ENCODE results near the gene B3GLCT.

B3GLCT gene

GRCh38 chr13:31221057-31221456 is 21.3 kb downstream of the B3GLCT start:
- in situ Hi-C loops (cut with MboI; ENCODE audit: low sequenced_read_pairs), result no loop called here

GRCh38 chr13:31223215-31223614 is 23.4 kb downstream of the B3GLCT start:
- in situ Hi-C loops (cut with MboI; ENCODE audit: low sequenced_read_pairs), result no loop called here

GRCh38 chr13:31223640-31224039 is 23.9 kb downstream of the B3GLCT start:
- in situ Hi-C loops (cut with MboI; ENCODE audit: low sequenced_read_pairs), result no loop called here

- in situ Hi-C loops (cut with MboI; ENCODE audit: low sequenced_read_pairs), result no loop called here
These were observed 24.4 kb downstream of the B3GLCT start for GRCh38 chr13:31224174-31224669.

- in situ Hi-C loops (cut with MboI; ENCODE audit: low sequenced_read_pairs), result no loop called here
These were observed 25.3 kb downstream of the B3GLCT start for GRCh38 chr13:31224963-31225559.

- in situ Hi-C loops (cut with MboI; ENCODE audit: low sequenced_read_pairs), result no loop called here
These were observed 26.4 kb downstream of the B3GLCT start for GRCh38 chr13:31225998-31226675.

- in situ Hi-C loops (cut with MboI; ENCODE audit: low sequenced_read_pairs), result no loop called here
These were observed 27.3 kb downstream of the B3GLCT start for GRCh38 chr13:31227063-31227462.

- in situ Hi-C loops (cut with MboI; ENCODE audit: low sequenced_read_pairs), result no loop called here
These were observed 28.1 kb downstream of the B3GLCT start for GRCh38 chr13:31227870-31228269.

GRCh38 chr13:31234729-31235128 is 35.0 kb downstream of the B3GLCT start:
- in situ Hi-C loops (cut with MboI; ENCODE audit: low sequenced_read_pairs), result no loop called here

GRCh38 chr13:31236211-31236786 is 36.5 kb downstream of the B3GLCT start:
- in situ Hi-C loops (cut with MboI; ENCODE audit: low sequenced_read_pairs), result no loop called here

- in situ Hi-C loops (cut with MboI; ENCODE audit: low sequenced_read_pairs), result no loop called here
These were observed 41.1 kb downstream of the B3GLCT start for GRCh38 chr13:31240921-31241320.

- in situ Hi-C loops (cut with MboI; ENCODE audit: low sequenced_read_pairs), result no loop called here
These were observed 42.6 kb downstream of the B3GLCT start for GRCh38 chr13:31242367-31242766.

- in situ Hi-C loops (cut with MboI; ENCODE audit: low sequenced_read_pairs), result no loop called here
These were observed 43.1 kb downstream of the B3GLCT start for GRCh38 chr13:31242916-31243315.

- in situ Hi-C loops (cut with MboI; ENCODE audit: low sequenced_read_pairs), result no loop called here
These were observed 46.0 kb downstream of the B3GLCT start for GRCh38 chr13:31245598-31246373.

GRCh38 chr13:31246918-31247317 is 47.1 kb downstream of the B3GLCT start:
- in situ Hi-C loops (cut with MboI; ENCODE audit: low sequenced_read_pairs), result no loop called here

GRCh38 chr13:31248361-31248760 is 48.6 kb downstream of the B3GLCT start:
- in situ Hi-C loops (cut with MboI; ENCODE audit: low sequenced_read_pairs), result no loop called here

GRCh38 chr13:31248965-31249539 is 49.3 kb downstream of the B3GLCT start:
- in situ Hi-C loops (cut with MboI; ENCODE audit: low sequenced_read_pairs), result no loop called here

GRCh38 chr13:31250435-31250834 is 50.7 kb downstream of the B3GLCT start:
- in situ Hi-C loops (cut with MboI; ENCODE audit: low sequenced_read_pairs), result no loop called here

- in situ Hi-C loops (cut with MboI; ENCODE audit: low sequenced_read_pairs), result no loop called here
These were observed 61.5 kb downstream of the B3GLCT start for GRCh38 chr13:31261241-31261640.

- in situ Hi-C loops (cut with MboI; ENCODE audit: low sequenced_read_pairs), result no loop called here
These were observed 63.6 kb downstream of the B3GLCT start for GRCh38 chr13:31263346-31263745.

GRCh38 chr13:31264151-31264550 is 64.4 kb downstream of the B3GLCT start:
- in situ Hi-C loops (cut with MboI; ENCODE audit: low sequenced_read_pairs), result no loop called here

Data from HL-60/S4 treated with retinoic acid at 250 ng/mL for 4 days and 3 days (cell line).